ENCODE data around the gene SCAPER.

SCAPER gene

GRCh38 chr15:76795217-76795616 lies 109.9 kb downstream of the SCAPER start:
- H3K27me3 ChIP-seq (ENCODE audit: insufficient read depth, low read depth, severe bottlenecking): no peaks in the 10 kb centered on the region
- DNase-seq: no peak
- no peak for TF ChIP-seq CTCF (IDR thresholded peaks at IDR 0.05; ENCODE audit: low read depth, low read length)
- no peak overlapping the region for H3K4me3 ChIP-seq (ENCODE audit: low read depth, low read length)
- H3K9me3 ChIP-seq (ENCODE audit: severe bottlenecking): no peaks in the 10 kb centered on the region
- peaks cover 23% of the 10 kb centered on the region for H3K36me3 ChIP-seq
- no peak overlapping the region for H3K27ac ChIP-seq

DNA sequence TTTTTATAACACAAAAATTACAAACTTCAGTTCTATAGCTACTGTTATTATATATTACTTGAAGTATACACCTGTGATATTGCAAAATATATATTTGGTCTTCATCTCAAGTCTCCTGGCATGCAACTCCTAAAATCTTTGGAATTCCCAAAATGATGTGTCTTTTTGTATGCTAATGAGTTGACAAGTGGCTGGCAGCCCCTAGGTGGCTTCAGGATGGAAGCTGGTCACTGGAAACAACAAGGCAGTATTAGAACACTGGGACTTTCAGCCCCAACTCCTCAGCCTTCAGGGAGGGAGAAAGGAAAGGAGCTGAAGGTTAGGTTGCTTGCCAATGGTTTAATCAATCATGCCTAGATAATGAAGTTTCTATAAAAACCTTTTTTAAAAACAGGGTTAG lies 112.0 kb downstream of the SCAPER start:
- no peak for TF ChIP-seq CTCF (IDR thresholded peaks at IDR 0.05; ENCODE audit: low read depth, low read length)
- Histone ChIP-seq H3K9me3 (ENCODE audit: severe bottlenecking) (no peaks in the 10 kb centered on the region), H3K27me3 (ENCODE audit: insufficient read depth, low read depth, severe bottlenecking) (no peaks in the 10 kb centered on the region), H3K36me3 (peaks cover 18% of the 10 kb centered on the region), H3K27ac (no peak overlapping the region), H3K4me3 (ENCODE audit: low read depth, low read length) (no peak overlapping the region)
- no peak for DNase-seq

- no peak for DNase-seq
- no peak overlapping the region for H3K4me3 ChIP-seq (ENCODE audit: low read depth, low read length)
- H3K27me3 ChIP-seq (ENCODE audit: insufficient read depth, low read depth, severe bottlenecking): no peaks in the 10 kb centered on the region
- H3K9me3 ChIP-seq (ENCODE audit: severe bottlenecking): no peaks in the 10 kb centered on the region
- peaks cover 18% of the 10 kb centered on the region for H3K36me3 ChIP-seq
- no peak for TF ChIP-seq CTCF (IDR thresholded peaks at IDR 0.05; ENCODE audit: low read depth, low read length)
- H3K27ac ChIP-seq: no peak overlapping the region
Observed at GRCh38 chr15:76791511-76791910, 113.6 kb downstream of the SCAPER start.

DNA sequence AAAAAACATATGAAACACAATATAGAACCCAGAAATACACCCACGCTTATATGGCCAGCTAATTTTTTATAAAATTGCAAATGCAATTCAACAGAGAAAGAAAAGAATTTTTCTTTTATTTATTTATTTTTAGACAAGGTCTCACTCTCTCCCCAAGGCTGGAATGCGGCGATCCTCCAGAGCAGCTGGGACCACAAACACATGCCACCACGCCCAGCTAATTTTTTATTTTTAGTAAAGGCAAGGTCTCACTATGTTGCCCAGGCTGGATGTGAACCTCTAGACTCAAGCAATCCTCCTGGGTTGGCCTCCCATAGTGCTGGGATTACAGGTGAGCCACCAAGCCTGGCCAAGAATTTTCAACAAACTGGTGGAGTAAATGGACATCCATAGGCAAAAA lies 117.9 kb downstream of the SCAPER start:
- no peak for DNase-seq
- peaks cover 3% of the 10 kb centered on the region for H3K9me3 ChIP-seq (ENCODE audit: severe bottlenecking)

DNA sequence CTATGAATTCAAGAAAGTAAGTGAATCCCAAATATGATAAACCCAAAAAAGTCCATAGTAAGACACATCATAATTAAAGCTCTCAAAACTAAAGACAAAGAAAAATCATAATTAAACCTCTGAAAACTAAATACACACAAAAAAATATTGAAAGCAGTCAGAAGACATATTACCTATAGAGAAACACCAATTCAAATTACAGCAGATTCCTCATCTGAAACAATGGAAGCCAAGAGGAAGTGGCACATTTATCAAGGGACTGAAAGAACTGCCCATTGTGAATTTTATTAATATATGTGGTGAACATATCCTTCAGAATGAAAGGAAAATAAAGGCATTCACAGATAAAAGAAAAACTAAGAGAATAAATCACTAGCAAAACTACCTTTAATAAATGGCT lies 128.2 kb downstream of the SCAPER start:
- no peak overlapping the region for H3K4me3 ChIP-seq (ENCODE audit: low read depth, low read length)
- no peaks in the 10 kb centered on the region; the same call in 1 of the 2 replicates for H3K36me3 ChIP-seq
- no peak overlapping the region for H3K27ac ChIP-seq
- H3K9me3 ChIP-seq (ENCODE audit: severe bottlenecking): no peaks in the 10 kb centered on the region
- TF ChIP-seq CTCF (IDR thresholded peaks at IDR 0.05; ENCODE audit: low read depth, low read length): no peak
- no peak for DNase-seq
- H3K27me3 ChIP-seq (ENCODE audit: insufficient read depth, low read depth, severe bottlenecking): no peaks in the 10 kb centered on the region

More for the DNA sequence above, 117.9 kb downstream of the SCAPER start:
- H3K36me3 ChIP-seq: peaks cover 7% of the 10 kb centered on the region
- no peak for TF ChIP-seq CTCF (IDR thresholded peaks at IDR 0.05; ENCODE audit: low read depth, low read length)
- H3K4me3 ChIP-seq (ENCODE audit: low read depth, low read length): no peak overlapping the region
- H3K27ac ChIP-seq: no peak overlapping the region
- H3K27me3 ChIP-seq (ENCODE audit: insufficient read depth, low read depth, severe bottlenecking): no peaks in the 10 kb centered on the region

GRCh38 chr15:76776480-76776879 lies 128.7 kb downstream of the SCAPER start:
- no peak for DNase-seq
- H3K9me3 ChIP-seq (ENCODE audit: severe bottlenecking): no peaks in the 10 kb centered on the region

More at GRCh38 chr15:76776480-76776879, 128.7 kb downstream of the SCAPER start:
- Histone ChIP-seq H3K36me3 (no peaks in the 10 kb centered on the region; the same call in 1 of the 2 replicates), H3K27me3 (ENCODE audit: insufficient read depth, low read depth, severe bottlenecking) (no peaks in the 10 kb centered on the region), H3K27ac (no peak overlapping the region), H3K4me3 (ENCODE audit: low read depth, low read length) (no peak overlapping the region)
- no peak for TF ChIP-seq CTCF (IDR thresholded peaks at IDR 0.05; ENCODE audit: low read depth, low read length)
